ENCODE results near the gene LIMK1. TPM values are rescaled to one million over a fixed set of nuclear protein-coding genes. Genes with fewer than 3 reads are reported as not detected.

LIMK1 gene
- total RNA-seq, 1 donor from 2014 or later, result 25.3 TPM

GRCh38 chr7:74048999-74049599 lies 34.5 kb upstream of the LIMK1 start:
- H3K4me3 Mint-ChIP-seq, result no peak overlapping the region
- DNase-seq, result no peak
- H3K27ac Mint-ChIP-seq, result no peak overlapping the region
- no peaks in the 10 kb centered on the region for H3K36me3 Mint-ChIP-seq (ENCODE audit: low read depth)
- no peaks in the 10 kb centered on the region for H3K9me3 Mint-ChIP-seq
- no peaks in the 10 kb centered on the region for H3K4me1 Mint-ChIP-seq
- no peaks in the 10 kb centered on the region for H3K27me3 Mint-ChIP-seq
- intact Hi-C loops (cut with micrococcal nuclease), result no loop called here

- Mint-ChIP-seq H3K9me3 (no peaks in the 10 kb centered on the region), H3K4me3 (no peak overlapping the region), H3K36me3 (ENCODE audit: low read depth) (no peaks in the 10 kb centered on the region), H3K27ac (no peak overlapping the region), H3K27me3 (no peaks in the 10 kb centered on the region), H3K4me1 (no peaks in the 10 kb centered on the region)
- intact Hi-C loops (cut with micrococcal nuclease), result no loop called here
- no peak for DNase-seq
These were observed 33.4 kb upstream of the LIMK1 start for GRCh38 chr7:74049997-74050798.

DNA sequence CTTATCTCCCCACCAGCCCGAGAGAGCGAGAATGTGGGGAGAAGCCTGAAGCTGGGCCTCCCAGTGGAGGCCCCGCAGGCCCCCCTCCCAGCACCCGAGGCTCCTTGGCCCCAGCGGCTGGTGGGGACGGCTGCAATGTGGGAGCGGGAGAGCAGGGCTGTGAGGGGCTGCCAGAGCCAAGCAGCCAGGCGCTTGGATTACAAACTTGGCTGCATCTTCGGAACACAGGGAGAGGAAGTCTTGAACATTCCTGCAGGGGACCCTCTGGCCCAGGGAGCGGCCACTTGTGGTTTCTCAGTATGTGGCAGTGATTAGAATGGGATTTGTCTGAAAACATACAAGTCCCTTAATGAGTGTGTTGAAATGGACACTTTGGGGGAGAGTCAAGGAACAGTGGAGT lies 32.4 kb upstream of the LIMK1 start:
- Mint-ChIP-seq H3K9me3 (no peaks in the 10 kb centered on the region), H3K27ac (no peak overlapping the region), H3K36me3 (ENCODE audit: low read depth) (no peaks in the 10 kb centered on the region), H3K4me1 (no peaks in the 10 kb centered on the region), H3K4me3 (no peak overlapping the region), H3K27me3 (no peaks in the 10 kb centered on the region)
- intact Hi-C loops (cut with micrococcal nuclease), result no loop called here
- DNase-seq, result no peak

GRCh38 chr7:74051629-74052410 lies 31.8 kb upstream of the LIMK1 start:
- Mint-ChIP-seq H3K4me1 (no peaks in the 10 kb centered on the region), H3K36me3 (ENCODE audit: low read depth) (no peaks in the 10 kb centered on the region), H3K27me3 (no peaks in the 10 kb centered on the region), H3K4me3 (no peak overlapping the region), H3K9me3 (no peaks in the 10 kb centered on the region), H3K27ac (no peak overlapping the region)
- no peak for DNase-seq
- intact Hi-C loops (cut with micrococcal nuclease), result no loop called here

DNA sequence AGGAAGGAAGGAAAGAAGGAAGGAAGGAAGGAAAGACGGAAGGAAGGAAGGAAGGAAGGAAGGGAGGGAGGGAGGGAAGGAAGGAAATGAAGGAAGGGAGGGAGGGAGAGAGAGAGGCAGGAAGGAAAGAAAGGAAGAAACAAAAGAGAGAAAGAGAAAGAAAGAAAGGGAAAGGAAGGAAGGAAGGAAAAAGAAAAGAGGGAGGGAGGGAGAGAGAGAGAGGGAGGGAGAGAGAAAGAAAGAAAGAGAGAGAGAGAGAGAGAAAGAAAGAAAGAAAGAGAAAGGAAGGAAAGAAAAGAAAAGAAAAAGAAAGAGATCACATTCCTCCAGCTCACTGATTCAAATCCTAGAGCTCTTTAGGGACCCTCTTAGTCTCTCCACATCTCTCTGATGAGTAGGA lies 31.0 kb upstream of the LIMK1 start:
- Mint-ChIP-seq H3K4me1 (no peaks in the 10 kb centered on the region), H3K27me3 (no peaks in the 10 kb centered on the region), H3K4me3 (no peak overlapping the region), H3K9me3 (no peaks in the 10 kb centered on the region), H3K36me3 (ENCODE audit: low read depth) (no peaks in the 10 kb centered on the region), H3K27ac (no peak overlapping the region)
- intact Hi-C loops (cut with micrococcal nuclease), result no loop called here
- DNase-seq, result no peak

DNA sequence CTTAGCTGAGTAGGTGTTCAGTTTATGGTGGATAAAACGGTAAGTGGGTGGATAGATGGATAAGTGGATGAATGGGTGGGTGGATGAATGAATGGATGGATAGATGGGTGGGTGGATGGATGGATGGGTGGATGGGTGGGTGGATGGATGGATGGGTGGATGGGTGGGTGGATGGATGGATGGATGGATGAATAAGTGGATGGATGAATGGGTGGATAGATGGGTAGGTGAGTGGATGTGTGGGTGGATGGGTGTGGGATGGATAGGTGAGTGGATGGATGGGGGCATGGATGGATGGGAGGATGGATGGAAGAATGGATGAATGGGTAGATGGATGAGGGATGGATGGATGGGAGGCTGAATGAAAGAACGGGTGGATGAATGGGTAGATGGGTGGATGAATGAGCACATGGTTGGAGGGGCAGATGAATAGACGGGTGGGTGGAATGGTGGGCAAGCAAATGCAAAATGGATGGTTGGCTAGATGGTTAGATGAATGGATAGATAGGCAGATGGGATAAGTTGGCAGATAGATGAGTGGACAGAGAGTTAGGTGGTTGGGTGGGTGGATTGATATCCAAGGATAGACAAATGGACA lies 29.9 kb upstream of the LIMK1 start:
- no peaks in the 10 kb centered on the region for H3K36me3 Mint-ChIP-seq (ENCODE audit: low read depth)
- H3K27ac Mint-ChIP-seq, result no peak overlapping the region
- DNase-seq, result no peak
- no peak overlapping the region for H3K4me3 Mint-ChIP-seq
- intact Hi-C loops (cut with micrococcal nuclease), result no loop called here
- no peaks in the 10 kb centered on the region for H3K4me1 Mint-ChIP-seq
- no peaks in the 10 kb centered on the region for H3K9me3 Mint-ChIP-seq
- peaks cover 5% of the 10 kb centered on the region for H3K27me3 Mint-ChIP-seq

- no peaks in the 10 kb centered on the region for H3K36me3 Mint-ChIP-seq (ENCODE audit: low read depth)
These were observed 27.3 kb upstream of the LIMK1 start for GRCh38 chr7:74056096-74056915.

GRCh38 chr7:74057216-74057925 lies 26.2 kb upstream of the LIMK1 start:
- Mint-ChIP-seq H3K27me3 (peaks cover 5% of the 10 kb centered on the region), H3K4me1 (peaks cover 2% of the 10 kb centered on the region), H3K9me3 (no peaks in the 10 kb centered on the region), H3K4me3 (no peak overlapping the region), H3K27ac (no peak overlapping the region), H3K36me3 (ENCODE audit: low read depth) (no peaks in the 10 kb centered on the region)
- intact Hi-C loops (cut with micrococcal nuclease), result no loop called here
- no peak for DNase-seq

More at GRCh38 chr7:74056096-74056915, 27.3 kb upstream of the LIMK1 start:
- H3K4me3 Mint-ChIP-seq, result no peak overlapping the region
- H3K27ac Mint-ChIP-seq, result no peak overlapping the region
- intact Hi-C loops (cut with micrococcal nuclease), result no loop called here
- H3K4me1 Mint-ChIP-seq, result no peaks in the 10 kb centered on the region
- DNase-seq, result no peak
- H3K9me3 Mint-ChIP-seq, result no peaks in the 10 kb centered on the region
- peaks cover 5% of the 10 kb centered on the region for H3K27me3 Mint-ChIP-seq

DNA sequence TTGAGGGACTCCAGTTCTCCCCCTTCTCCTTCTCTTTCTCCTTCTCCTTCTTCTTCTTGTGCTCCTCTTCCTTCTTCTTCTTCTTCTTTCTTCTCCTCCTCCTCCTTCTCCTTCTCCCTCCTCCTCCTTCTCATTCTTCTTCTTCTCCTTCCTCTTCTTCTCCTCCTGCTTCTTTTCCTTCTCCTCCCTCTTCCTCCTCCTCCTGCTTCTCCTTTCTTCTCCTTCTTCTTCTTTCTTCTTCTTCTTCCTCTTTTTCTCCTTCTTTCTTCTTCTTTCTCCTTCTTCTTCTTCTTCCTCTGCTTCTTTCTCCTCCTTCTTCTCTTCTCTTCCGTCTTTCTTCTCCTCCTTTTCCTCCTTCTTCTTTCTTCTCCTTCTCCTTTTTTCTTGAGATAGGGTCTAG lies 25.6 kb upstream of the LIMK1 start:
- Mint-ChIP-seq H3K4me1 (peaks cover 2% of the 10 kb centered on the region), H3K27ac (no peak overlapping the region), H3K9me3 (no peaks in the 10 kb centered on the region), H3K4me3 (no peak overlapping the region), H3K27me3 (peaks cover 5% of the 10 kb centered on the region), H3K36me3 (ENCODE audit: low read depth) (no peaks in the 10 kb centered on the region)
- DNase-seq, result no peak
- intact Hi-C loops (cut with micrococcal nuclease), result no loop called here

DNA sequence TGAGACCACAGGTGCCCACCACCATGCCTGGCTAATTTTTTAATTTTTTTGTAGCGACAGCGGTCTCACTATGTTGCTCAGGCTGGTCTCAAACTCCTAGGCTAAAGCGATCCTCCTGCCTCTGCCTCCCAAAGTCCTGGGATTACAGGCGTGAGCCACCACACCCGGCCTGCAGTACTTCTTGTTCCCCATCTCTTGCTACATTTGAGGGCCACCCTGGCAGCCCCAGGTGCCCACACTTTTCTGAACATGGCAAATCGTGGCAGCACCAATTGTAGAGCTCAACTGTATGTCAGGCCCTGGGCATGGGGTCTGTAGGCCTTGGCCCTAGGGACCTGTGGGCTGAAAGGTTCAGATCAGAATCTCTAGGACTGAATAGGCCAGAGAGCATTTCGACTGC lies 25.1 kb upstream of the LIMK1 start:
- DNase-seq, result no peak
- intact Hi-C loops (cut with micrococcal nuclease), result no loop called here
- Mint-ChIP-seq H3K36me3 (ENCODE audit: low read depth) (no peaks in the 10 kb centered on the region), H3K9me3 (no peaks in the 10 kb centered on the region), H3K4me1 (peaks cover 2% of the 10 kb centered on the region), H3K27ac (no peak overlapping the region), H3K27me3 (peaks cover 5% of the 10 kb centered on the region), H3K4me3 (no peak overlapping the region)

DNA sequence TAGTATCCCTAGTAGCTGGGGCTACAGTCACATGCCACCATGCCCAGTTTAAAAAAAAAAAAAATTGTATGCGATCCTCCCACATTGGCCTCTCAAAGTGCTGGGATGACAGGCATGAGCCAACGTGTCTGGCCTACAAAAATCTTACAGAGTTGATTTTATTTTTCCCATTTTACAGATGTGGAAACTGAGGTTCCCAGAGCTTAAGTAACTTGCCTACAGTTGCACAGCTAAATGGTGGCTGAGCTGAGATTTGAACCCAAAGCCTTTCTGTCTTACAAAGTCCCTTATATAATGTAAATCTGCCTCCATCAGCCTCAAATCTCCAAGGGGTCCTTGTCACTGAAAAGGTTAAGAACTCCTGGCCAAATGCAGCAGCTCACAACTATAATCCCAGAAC lies 24.6 kb upstream of the LIMK1 start:
- no peak for DNase-seq
- no peak overlapping the region for H3K27ac Mint-ChIP-seq
- peaks cover 5% of the 10 kb centered on the region for H3K27me3 Mint-ChIP-seq
- no peak overlapping the region for H3K4me3 Mint-ChIP-seq
- H3K4me1 Mint-ChIP-seq, result peaks cover 2% of the 10 kb centered on the region
- no peaks in the 10 kb centered on the region for H3K9me3 Mint-ChIP-seq
- no peaks in the 10 kb centered on the region for H3K36me3 Mint-ChIP-seq (ENCODE audit: low read depth)
- intact Hi-C loops (cut with micrococcal nuclease), result no loop called here

DNA sequence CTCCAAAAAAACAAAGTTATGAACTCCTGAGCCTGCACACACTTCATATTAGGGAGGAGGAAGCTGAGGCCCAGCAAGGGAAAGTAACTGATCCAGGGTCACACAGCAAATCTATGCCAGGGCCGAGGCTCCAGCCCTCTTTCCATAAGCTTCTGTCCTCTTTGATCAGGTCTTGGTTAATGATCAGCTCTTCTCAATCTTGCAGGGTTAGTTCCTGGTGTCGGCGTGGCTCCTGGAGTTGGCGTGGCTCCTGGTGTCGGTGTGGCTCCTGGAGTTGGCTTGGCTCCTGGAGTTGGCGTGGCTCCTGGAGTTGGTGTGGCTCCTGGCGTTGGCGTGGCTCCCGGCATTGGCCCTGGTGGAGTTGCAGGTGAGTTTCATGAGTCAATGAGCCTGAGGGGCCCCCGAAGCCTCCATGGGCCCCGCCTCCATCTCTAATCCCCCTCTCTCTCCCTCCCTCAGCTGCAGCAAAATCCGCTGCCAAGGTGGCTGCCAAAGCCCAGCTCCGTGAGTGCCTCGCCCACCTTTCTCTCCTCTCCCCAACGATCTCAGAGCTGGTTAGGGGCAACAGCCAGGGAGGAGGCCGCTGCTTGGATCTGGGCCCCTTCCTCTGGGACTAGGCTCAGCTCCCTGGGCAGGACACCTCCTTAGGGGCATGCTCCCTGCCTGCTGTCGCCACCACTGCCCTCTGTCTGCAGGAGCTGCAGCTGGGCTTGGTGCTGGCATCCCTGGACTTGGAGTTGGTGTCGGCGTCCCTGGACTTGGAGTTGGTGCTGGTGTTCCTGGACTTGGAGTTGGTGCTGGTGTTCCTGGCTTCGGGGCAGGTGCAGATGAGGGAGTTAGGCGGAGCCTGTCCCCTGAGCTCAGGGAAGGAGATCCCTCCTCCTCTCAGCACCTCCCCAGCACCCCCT lies 23.7 kb upstream of the LIMK1 start:
- H3K36me3 Mint-ChIP-seq (ENCODE audit: low read depth), result no peaks in the 10 kb centered on the region
- H3K4me1 Mint-ChIP-seq, result peaks cover 2% of the 10 kb centered on the region
- no peak overlapping the region for H3K27ac Mint-ChIP-seq
- peaks cover 5% of the 10 kb centered on the region for H3K27me3 Mint-ChIP-seq
- H3K9me3 Mint-ChIP-seq, result no peaks in the 10 kb centered on the region
- H3K4me3 Mint-ChIP-seq, result no peak overlapping the region
- intact Hi-C loops (cut with micrococcal nuclease), result no loop called here
- DNase-seq, result no peak

All from activated CD4-positive, alpha-beta T cell treated with anti-CD3 and anti-CD28 coated beads, Interleukin-2, amount 10 ng/mL, durations not matched to agents 24 days and 14 days (primary cell).